Fibroblast of lung (primary cell): ENCODE data around the gene DRAXIN. TPM values are rescaled to one million over a fixed set of nuclear protein-coding genes. Genes with fewer than 3 reads are reported as not detected.

Source experiments
- DNase-seq, 2 donors: peaks; one replicate each; pipeline versions ENCODE4 v3.0.0 to v3.0.0-alpha.2; 2010; ENCODE audit warnings: low read depth in 2 of 2
- H2AFZ ChIP-seq: 2 replicates; pipeline ENCODE4 v1.5.1; 2012; ENCODE audit warnings: low read length, control low read depth, inconsistent platforms
- H3K27ac ChIP-seq: 2 replicates; pipeline ENCODE4 v1.5.1; 2011; ENCODE audit warnings: low read length, control low read depth; ENCODE audit not compliant: insufficient read depth
- H3K27me3 ChIP-seq: 2 replicates; pipeline ENCODE4 v1.5.1; 2011; ENCODE audit warnings: mild to moderate bottlenecking, low read length; ENCODE audit not compliant: control insufficient read depth, insufficient read depth
- H3K36me3 ChIP-seq: 2 replicates; pipeline ENCODE4 v1.5.1; 2011; ENCODE audit warnings: low read length; ENCODE audit not compliant: control insufficient read depth, insufficient read depth
- H3K4me1 ChIP-seq: 2 replicates; pipeline ENCODE4 v1.5.1; 2011; ENCODE audit warnings: low read length; ENCODE audit not compliant: control insufficient read depth, insufficient read depth; ENCODE audit errors: extremely low read depth
- H3K4me2 ChIP-seq: 2 replicates; pipeline ENCODE4 v1.5.1; 2011; ENCODE audit warnings: low read length, control low read depth; ENCODE audit not compliant: insufficient read depth; ENCODE audit errors: extremely low read depth
- H3K4me3 ChIP-seq, 4 experiments: fragments of 200-600 bp in 1 of 4; sonication (generic) in 1 of 4; replicated peaks in 1 of 4; 2 replicates each; pipeline ENCODE4 v1.5.1; 2011 to 2016; ENCODE audit warnings: low read length in 4 of 4, low read depth in 3 of 4, mild to moderate bottlenecking in 3 of 4, control low read depth in 2 of 4, inconsistent platforms in 1 of 4, mixed read lengths in 1 of 4; ENCODE audit not compliant: insufficient read depth in 1 of 4; ENCODE audit errors: control extremely low read depth in 1 of 4
- H3K79me2 ChIP-seq: 2 replicates; pipeline ENCODE4 v1.5.1; 2012; ENCODE audit warnings: mild to moderate bottlenecking, low read length, inconsistent platforms; ENCODE audit not compliant: control insufficient read depth, insufficient read depth
- H3K9ac ChIP-seq: 2 replicates; pipeline ENCODE4 v1.5.1; 2011; ENCODE audit warnings: mild to moderate bottlenecking, low read length, control low read depth; ENCODE audit not compliant: insufficient read depth
- H3K9me3 ChIP-seq: 2 replicates; pipeline ENCODE4 v1.5.1; 2012; ENCODE audit warnings: low read depth, low read length; ENCODE audit not compliant: control insufficient read depth, insufficient read depth
- H4K20me1 ChIP-seq: 2 replicates; pipeline ENCODE4 v1.5.1; 2011; ENCODE audit warnings: low read length; ENCODE audit not compliant: control insufficient read depth, insufficient read depth; ENCODE audit errors: extremely low read depth
- EZH2 ChIP-seq: IDR thresholded peaks from 2 replicates; pipeline ENCODE4 v1.5.1; 2012; ENCODE audit warnings: low read length, control low read depth, mild to moderate bottlenecking; ENCODE audit errors: missing control alignments
- polyA plus RNA-seq, 2 donors: library from polyadenylated mRNA; depleted of rRNA in 1 of 2; stranded (reverse) in 1 of 2; unstranded in 1 of 2; fragments of >200 nt; gene quantifications; 2 replicates each; pipeline ENCODE4 v1.2.1, GENCODE V29; 2011 to 2012; ENCODE audit warnings: missing spikeins in 1 of 2
- total RNA-seq: library from RNA; depleted of rRNA; stranded (reverse); fragments of >200 nt; gene quantifications from 2 replicates; pipeline ENCODE4 v1.2.1, GENCODE V29; 2014
- TF ChIP-seq, protein P1 (sequence below), 2 donors: IDR thresholded peaks in 1 of 2; conservative IDR thresholded peaks in 1 of 2; 1 replicate in 1 of 2; 2 replicates in 1 of 2; pipeline ENCODE4 v1.5.1; 2011 to 2012; ENCODE audit warnings: low read length in 2 of 2, control low read depth in 1 of 2, inconsistent platforms in 1 of 2, low read depth in 1 of 2, mild to moderate bottlenecking in 1 of 2

Gene DRAXIN
- total and polyA plus RNA-seq, 2 donors (not counting 1 experiment from before 2014, with no cell fraction given): 0.03 to 0.50 TPM

DNA sequence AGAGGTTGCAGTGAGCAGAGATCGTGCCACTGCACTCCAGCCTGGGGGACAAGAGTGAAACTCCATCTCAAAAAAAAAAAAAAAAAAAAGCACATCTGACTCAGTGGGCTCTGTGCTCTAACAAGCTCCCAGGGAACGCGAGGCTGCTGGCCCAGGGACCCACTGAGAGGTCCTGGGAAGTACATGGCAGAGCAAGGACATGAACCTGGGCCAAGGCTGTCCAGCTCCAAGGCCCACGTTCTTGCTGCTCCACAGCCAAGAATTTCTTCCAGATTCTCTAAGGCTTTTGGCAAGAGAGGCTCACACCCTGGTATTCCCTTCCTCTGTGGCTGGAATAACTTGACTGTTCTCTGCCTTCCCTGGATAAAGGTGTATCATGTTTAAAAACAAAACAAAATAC, 29.0 kb downstream of the DRAXIN start:
- H3K4me1 ChIP-seq: no peaks in the 10 kb centered on the region

DNA sequence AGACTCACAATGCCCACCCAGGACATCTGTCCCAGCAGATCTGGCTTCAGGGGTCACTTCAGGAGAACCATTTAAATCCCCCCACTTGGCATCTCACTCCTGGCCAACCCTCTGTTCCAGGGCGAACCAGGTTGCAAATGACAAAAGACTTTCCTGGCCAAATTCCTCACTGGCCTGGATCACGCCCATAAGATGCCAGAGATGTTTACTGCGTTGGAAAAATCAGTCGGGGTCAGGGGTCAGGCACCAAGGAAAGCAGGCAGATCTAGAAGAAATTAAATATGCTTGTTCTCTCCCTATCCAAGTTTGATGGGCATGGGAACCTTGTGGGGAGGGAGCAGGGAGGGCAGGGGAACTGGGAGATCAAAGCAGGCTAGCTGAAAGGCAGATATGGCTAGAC, 29.8 kb downstream of the DRAXIN start:
- DNase-seq: no peak

More for the DNA sequence above, 29.0 kb downstream of the DRAXIN start:
- no peaks in the 10 kb centered on the region for H3K36me3 ChIP-seq
- no peaks in the 10 kb centered on the region for H4K20me1 ChIP-seq
- H3K4me3 ChIP-seq: no peak overlapping the region
- no peak overlapping the region for H3K9ac ChIP-seq
- TF ChIP-seq, protein P1, sequence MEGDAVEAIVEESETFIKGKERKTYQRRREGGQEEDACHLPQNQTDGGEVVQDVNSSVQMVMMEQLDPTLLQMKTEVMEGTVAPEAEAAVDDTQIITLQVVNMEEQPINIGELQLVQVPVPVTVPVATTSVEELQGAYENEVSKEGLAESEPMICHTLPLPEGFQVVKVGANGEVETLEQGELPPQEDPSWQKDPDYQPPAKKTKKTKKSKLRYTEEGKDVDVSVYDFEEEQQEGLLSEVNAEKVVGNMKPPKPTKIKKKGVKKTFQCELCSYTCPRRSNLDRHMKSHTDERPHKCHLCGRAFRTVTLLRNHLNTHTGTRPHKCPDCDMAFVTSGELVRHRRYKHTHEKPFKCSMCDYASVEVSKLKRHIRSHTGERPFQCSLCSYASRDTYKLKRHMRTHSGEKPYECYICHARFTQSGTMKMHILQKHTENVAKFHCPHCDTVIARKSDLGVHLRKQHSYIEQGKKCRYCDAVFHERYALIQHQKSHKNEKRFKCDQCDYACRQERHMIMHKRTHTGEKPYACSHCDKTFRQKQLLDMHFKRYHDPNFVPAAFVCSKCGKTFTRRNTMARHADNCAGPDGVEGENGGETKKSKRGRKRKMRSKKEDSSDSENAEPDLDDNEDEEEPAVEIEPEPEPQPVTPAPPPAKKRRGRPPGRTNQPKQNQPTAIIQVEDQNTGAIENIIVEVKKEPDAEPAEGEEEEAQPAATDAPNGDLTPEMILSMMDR (conservative IDR thresholded peaks at IDR 0.05 in 1 of 2, IDR thresholded peaks at IDR 0.05 in 1 of 2; ENCODE audit: low read depth in 1 of 2, low read length in 2 of 2): no peak
- no peak for TF ChIP-seq EZH2
- no peaks in the 10 kb centered on the region for H3K9me3 ChIP-seq
- H3K27ac ChIP-seq: no peak overlapping the region
- DNase-seq: no peak
- no peak overlapping the region for H3K4me2 ChIP-seq
- H3K27me3 ChIP-seq: peaks cover 5% of the 10 kb centered on the region
- no peaks in the 10 kb centered on the region for H3K79me2 ChIP-seq
- no peak overlapping the region for H2AFZ ChIP-seq

DNA sequence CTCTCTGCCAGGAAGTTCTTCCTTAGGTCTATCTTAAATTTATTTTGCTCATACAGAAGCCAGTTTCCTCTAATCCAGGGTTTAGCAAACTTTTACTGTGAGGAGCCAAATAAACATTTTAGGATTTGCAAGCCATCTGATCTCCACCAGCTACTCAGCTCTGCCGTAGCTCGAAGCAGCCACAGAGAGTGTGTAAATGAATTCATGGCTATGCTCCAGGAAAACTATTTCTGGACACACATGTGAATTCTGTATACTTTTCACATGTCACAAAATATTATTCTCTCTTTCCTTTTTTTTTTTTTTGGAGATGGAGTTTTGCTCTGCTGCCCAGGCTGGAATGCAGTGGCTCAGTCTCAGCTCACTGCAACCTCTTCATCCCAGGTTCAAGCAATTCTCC, 31.0 kb downstream of the DRAXIN start:
- Histone ChIP-seq H3K9ac (no peak overlapping the region), H3K27me3 (peaks cover 5% of the 10 kb centered on the region), H3K79me2 (no peaks in the 10 kb centered on the region), H3K27ac (no peak overlapping the region), H3K9me3 (no peaks in the 10 kb centered on the region), H3K4me3 (no peak overlapping the region), H3K36me3 (no peaks in the 10 kb centered on the region), H2AFZ (no peak overlapping the region), H3K4me1 (no peaks in the 10 kb centered on the region), H3K4me2 (no peak overlapping the region), H4K20me1 (no peaks in the 10 kb centered on the region)
- no peak for DNase-seq
- TF ChIP-seq EZH2: no peak
- TF ChIP-seq, protein P1 (conservative IDR thresholded peaks at IDR 0.05 in 1 of 2, IDR thresholded peaks at IDR 0.05 in 1 of 2; ENCODE audit: low read depth in 1 of 2, low read length in 2 of 2): no peak

More for the DNA sequence above, 29.8 kb downstream of the DRAXIN start:
- Histone ChIP-seq H3K27me3 (peaks cover 5% of the 10 kb centered on the region), H3K79me2 (no peaks in the 10 kb centered on the region), H4K20me1 (no peaks in the 10 kb centered on the region), H2AFZ (no peak overlapping the region), H3K36me3 (no peaks in the 10 kb centered on the region), H3K27ac (no peak overlapping the region), H3K4me1 (no peaks in the 10 kb centered on the region), H3K9ac (no peak overlapping the region), H3K4me3 (no peak overlapping the region), H3K4me2 (no peak overlapping the region), H3K9me3 (no peaks in the 10 kb centered on the region)
- TF ChIP-seq EZH2: no peak
- TF ChIP-seq, protein P1 (conservative IDR thresholded peaks at IDR 0.05 in 1 of 2, IDR thresholded peaks at IDR 0.05 in 1 of 2; ENCODE audit: low read depth in 1 of 2, low read length in 2 of 2): no peak
